ENCODE data around the gene SLC9A7. TPM values are rescaled to one million over a fixed set of nuclear protein-coding genes. Genes with fewer than 3 reads are reported as not detected.

Gene SLC9A7
- total and polyA plus RNA-seq, 2 of the 13 experiments (the other 11 are each of a cell fraction or from before 2014, with no cell fraction given) = 5.8 to 7.2 TPM

DNA sequence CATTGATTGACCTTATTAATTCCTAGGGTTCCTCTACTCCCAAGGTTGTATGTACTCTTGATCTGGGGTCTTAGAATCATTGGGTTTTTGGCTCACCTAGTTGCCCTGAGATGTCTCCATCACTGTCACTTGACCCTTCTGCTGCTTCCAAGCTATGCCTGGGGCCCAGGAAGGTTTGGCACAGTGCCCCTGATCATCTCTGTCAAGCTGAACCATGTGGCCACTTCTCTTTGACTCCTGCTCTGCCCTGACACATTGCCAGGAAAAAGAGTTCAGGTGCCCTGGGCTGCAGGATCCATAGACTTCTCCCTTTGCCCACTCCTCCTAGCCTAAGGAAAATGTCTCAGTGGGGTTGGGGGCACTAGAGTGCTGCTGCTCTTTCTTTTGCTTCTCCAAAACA lies 189.3 kb downstream of the SLC9A7 start:
- FAIRE-seq (no peak), DNase-seq (ENCODE audit: low spot score) (no peak), ATAC-seq (no peak)
- Histone ChIP-seq H4K20me1 (ENCODE audit: insufficient read depth, low read length) (no peaks in the 10 kb centered on the region), H3K4me2 (ENCODE audit: low read depth, low read length) (no peak overlapping the region), H3K9ac (ENCODE audit: insufficient read depth, low read depth, low read length) (no peak overlapping the region), H3K79me2 (ENCODE audit: insufficient read depth, low read length) (peaks cover 3% of the 10 kb centered on the region), H3K4me1 (ENCODE audit: insufficient read depth, low read length) (peaks cover 25% of the 10 kb centered on the region), H3K36me3 (replicated peaks in 1 of 2; ENCODE audit: control insufficient read depth in 1 of 2, insufficient read depth in 2 of 2, low read length in 2 of 2) (no peaks in the 10 kb centered on the region), H3K27ac (ENCODE audit: extremely low read length, insufficient read depth, low read length) (no peak overlapping the region), H3K27me3 (ENCODE audit: control insufficient read depth in 1 of 2, insufficient read depth in 2 of 2, low read length in 2 of 2) (no peaks in the 10 kb centered on the region), H3K9me3 (ENCODE audit: low read length) (no peaks in the 10 kb centered on the region), H2AFZ (ENCODE audit: low read length) (no peak overlapping the region), H3K4me3 (replicated peaks in 1 of 3; ENCODE audit: insufficient read depth in 1 of 3, low read depth in 2 of 3, low read length in 3 of 3) (no peak overlapping the region)
- BruUV-seq (replicated peaks) = no TSS peak
- intact Hi-C loops (cut with micrococcal nuclease; ENCODE audit: unreplicated experiment) = loop anchor here (5.0 kb wide), 1 partner anchor 73 kb away; no protein-coding TSS in a partner anchor
- TF ChIP-seq ZNF678 (CRISPR knock-in tag; IDR thresholded peaks at IDR 0.05) (no peak), XRCC5 (optimal IDR thresholded peaks at IDR 0.05; ENCODE audit: low read length) (no peak), ZNF326 (CRISPR knock-in tag; IDR thresholded peaks at IDR 0.05; ENCODE audit: borderline replicate concordance) (no peak), ZIK1 (CRISPR knock-in tag; IDR thresholded peaks at IDR 0.05; ENCODE audit: borderline replicate concordance, low read depth) (no peak), REL (CRISPR knock-in tag; conservative IDR thresholded peaks at IDR 0.05) (no peak), ISX (CRISPR knock-in tag; conservative IDR thresholded peaks at IDR 0.05) (no peak), TAF1 (CRISPR knock-in tag; IDR thresholded peaks at IDR 0.05) (no peak), KLF15 (CRISPR knock-in tag; IDR thresholded peaks at IDR 0.05; ENCODE audit: borderline replicate concordance) (no peak)
- TF ChIP-seq, protein P1, sequence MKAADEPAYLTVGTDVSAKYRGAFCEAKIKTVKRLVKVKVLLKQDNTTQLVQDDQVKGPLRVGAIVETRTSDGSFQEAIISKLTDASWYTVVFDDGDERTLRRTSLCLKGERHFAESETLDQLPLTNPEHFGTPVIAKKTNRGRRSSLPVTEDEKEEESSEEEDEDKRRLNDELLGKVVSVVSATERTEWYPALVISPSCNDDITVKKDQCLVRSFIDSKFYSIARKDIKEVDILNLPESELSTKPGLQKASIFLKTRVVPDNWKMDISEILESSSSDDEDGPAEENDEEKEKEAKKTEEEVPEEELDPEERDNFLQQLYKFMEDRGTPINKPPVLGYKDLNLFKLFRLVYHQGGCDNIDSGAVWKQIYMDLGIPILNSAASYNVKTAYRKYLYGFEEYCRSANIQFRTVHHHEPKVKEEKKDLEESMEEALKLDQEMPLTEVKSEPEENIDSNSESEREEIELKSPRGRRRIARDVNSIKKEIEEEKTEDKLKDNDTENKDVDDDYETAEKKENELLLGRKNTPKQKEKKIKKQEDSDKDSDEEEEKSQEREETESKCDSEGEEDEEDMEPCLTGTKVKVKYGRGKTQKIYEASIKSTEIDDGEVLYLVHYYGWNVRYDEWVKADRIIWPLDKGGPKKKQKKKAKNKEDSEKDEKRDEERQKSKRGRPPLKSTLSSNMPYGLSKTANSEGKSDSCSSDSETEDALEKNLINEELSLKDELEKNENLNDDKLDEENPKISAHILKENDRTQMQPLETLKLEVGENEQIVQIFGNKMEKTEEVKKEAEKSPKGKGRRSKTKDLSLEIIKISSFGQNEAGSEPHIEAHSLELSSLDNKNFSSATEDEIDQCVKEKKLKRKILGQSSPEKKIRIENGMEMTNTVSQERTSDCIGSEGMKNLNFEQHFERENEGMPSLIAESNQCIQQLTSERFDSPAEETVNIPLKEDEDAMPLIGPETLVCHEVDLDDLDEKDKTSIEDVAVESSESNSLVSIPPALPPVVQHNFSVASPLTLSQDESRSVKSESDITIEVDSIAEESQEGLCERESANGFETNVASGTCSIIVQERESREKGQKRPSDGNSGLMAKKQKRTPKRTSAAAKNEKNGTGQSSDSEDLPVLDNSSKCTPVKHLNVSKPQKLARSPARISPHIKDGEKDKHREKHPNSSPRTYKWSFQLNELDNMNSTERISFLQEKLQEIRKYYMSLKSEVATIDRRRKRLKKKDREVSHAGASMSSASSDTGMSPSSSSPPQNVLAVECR (CRISPR knock-in tag; IDR thresholded peaks at IDR 0.05; ENCODE audit: borderline replicate concordance) = no peak
- ChIA-PET POLR2A (no interaction called here), CTCF (ENCODE audit: low intra/inter-chr PET ratio, low total read pairs) (no interaction called here)
- in situ Hi-C loops (cut with HindIII; ENCODE audit: extremely low pct_ligation_motif_present, low pct_unique_long_range_greater_than_20kb) = no loop called here

Measured in HepG2 (cell line).